Heart left ventricle (tissue), 13 donors: Measurements from ENCODE around the gene RELB.

ENCODE experiments used
- POLR2A ChIP-seq, 2 donors: fragments of 450-650 bp; IDR thresholded peaks; one replicate each; pipeline ENCODE4 v1.6.1; 2017; ENCODE audit warnings: antibody characterized with exemption in 2 of 2, mild to moderate bottlenecking in 2 of 2, moderate library complexity in 2 of 2
- TF ChIP-seq, protein P1 (sequence below), 12 donors: fragments of 200-600 bp; sonication (generic) in 4 of 12; IDR thresholded peaks; one replicate each; pipeline versions ENCODE4 v1.5.0 to v1.8.0; 2018 to 2022; ENCODE audit warnings: antibody characterized with exemption in 12 of 12, mild to moderate bottlenecking in 5 of 12
- donor health status: ischemic (EF 13 %, LVEDD 7.1; RV severe dilation, severe dysfunction).
- donor health status: DM: no; HTN: yes; CAD: no.
- donor health status: DM: no; HTN: no; CAD: no.
- donor health status: ischemic (EF 25% LVEDD 6.9; RV normal size, moderate dysfunction).
- donor health status: ischemic (EF 25% LVEDD 5.7; RV mildly dilated, moderate dysfunction).
- donor health status: ischemic (EF 35%, LVEDD 5.7; RV mildly dilated, moderate dysfunction).
- donor health status: nonischemic (EF 11% LVEDD 7.7; RV severe dilation, severe dysfunction).
- donor health status: DM: yes; HTN: yes; CAD: no.
- donor health status: PGD.
- donor health status: ischemic (EF 29% LVEDD 5.4; RV normal size, mild dysfunction).
- donor health status: nonischemic (EF 23%, LVEDD 6.1; RV moderate dilation, normal function).

DNA sequence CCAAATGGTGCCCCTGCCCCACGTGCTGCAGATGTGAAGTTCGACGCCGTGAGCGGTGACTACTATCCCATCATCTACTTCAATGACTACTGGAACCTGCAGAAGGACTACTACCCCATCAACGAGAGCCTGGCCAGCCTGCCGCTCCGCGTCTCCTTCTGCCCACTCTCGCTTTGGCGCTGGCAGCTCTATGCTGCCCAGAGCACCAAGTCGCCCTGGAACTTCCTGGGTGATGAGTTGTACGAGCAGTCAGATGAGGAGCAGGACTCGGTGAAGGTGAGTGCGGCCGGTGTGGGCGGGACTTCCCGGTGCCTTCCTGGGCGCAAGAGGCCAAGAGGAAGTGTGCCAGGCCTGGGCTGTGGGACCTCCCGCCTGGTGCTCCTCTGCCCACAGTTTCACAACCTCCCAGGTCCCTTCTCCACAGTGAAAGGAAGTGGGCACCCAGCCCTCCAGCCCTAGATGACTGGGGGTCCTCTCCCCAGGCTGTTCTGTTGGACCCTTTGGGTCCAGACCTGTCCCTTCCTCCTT lies 14.1 kb upstream of the RELB start:
- TF ChIP-seq, protein P1, sequence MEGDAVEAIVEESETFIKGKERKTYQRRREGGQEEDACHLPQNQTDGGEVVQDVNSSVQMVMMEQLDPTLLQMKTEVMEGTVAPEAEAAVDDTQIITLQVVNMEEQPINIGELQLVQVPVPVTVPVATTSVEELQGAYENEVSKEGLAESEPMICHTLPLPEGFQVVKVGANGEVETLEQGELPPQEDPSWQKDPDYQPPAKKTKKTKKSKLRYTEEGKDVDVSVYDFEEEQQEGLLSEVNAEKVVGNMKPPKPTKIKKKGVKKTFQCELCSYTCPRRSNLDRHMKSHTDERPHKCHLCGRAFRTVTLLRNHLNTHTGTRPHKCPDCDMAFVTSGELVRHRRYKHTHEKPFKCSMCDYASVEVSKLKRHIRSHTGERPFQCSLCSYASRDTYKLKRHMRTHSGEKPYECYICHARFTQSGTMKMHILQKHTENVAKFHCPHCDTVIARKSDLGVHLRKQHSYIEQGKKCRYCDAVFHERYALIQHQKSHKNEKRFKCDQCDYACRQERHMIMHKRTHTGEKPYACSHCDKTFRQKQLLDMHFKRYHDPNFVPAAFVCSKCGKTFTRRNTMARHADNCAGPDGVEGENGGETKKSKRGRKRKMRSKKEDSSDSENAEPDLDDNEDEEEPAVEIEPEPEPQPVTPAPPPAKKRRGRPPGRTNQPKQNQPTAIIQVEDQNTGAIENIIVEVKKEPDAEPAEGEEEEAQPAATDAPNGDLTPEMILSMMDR (IDR thresholded peaks at IDR 0.05): no peak
- TF ChIP-seq POLR2A (IDR thresholded peaks at IDR 0.05): no peak
